ENCODE data around the gene SAP130. TPM values are rescaled to one million over a fixed set of nuclear protein-coding genes. Genes with fewer than 3 reads are reported as not detected.
A peak's percentile ranks its signal among the peaks of the same experiment; 100 is the strongest.
"Not testable (repeated sequence)": the region's sequence is repeated elsewhere in the genome, so short reads cannot be mapped to it uniquely, and the experiment has no call there.

SAP130 gene
- total RNA-seq, 1 donor from 2014 or later: 13.0 TPM

DNA sequence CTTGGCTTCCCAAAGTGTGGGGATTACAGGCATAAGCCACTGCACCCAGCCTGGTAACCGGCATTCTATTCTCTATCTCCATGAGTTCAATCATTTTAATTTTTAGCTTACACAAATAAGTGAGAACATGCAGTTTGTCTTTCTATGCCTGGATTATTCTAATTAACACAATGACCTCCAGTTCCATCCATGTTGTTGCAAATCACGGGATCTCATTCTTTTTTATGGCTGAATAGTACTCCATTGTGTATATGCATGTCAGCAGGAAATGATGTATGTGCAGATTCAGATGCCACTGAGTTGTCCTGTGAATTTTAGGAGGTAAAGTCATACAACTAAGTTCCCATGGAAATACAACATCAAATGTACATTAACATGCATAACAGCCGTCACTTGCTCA, 117.4 kb downstream of the SAP130 start:
- intact Hi-C loops (cut with DNase I): no loop called here
- no peak for DNase-seq
- no peak for ATAC-seq (ENCODE audit: poor library complexity)

DNA sequence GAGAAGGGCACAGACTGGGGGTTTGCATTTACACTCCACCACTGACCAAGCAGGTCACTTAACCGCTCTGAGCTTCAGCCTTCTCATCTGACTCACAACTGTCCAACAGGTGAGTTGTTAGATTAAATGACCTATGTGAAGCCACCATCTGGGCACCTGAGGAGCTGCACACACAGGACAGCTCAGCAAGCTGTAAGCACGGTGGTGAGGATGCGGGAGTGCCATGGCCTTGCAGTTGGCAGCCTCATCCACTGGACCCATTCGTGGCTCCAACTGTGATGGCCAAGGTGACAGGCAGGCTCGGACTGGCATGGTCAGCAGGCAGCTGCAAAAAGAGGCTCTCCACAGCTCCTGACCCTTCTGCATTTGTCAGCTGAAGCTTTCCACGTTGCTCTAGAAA, 118.8 kb downstream of the SAP130 start:
- ATAC-seq (ENCODE audit: poor library complexity) (no peak), DNase-seq (no peak)
- intact Hi-C loops (cut with DNase I): no loop called here

DNA sequence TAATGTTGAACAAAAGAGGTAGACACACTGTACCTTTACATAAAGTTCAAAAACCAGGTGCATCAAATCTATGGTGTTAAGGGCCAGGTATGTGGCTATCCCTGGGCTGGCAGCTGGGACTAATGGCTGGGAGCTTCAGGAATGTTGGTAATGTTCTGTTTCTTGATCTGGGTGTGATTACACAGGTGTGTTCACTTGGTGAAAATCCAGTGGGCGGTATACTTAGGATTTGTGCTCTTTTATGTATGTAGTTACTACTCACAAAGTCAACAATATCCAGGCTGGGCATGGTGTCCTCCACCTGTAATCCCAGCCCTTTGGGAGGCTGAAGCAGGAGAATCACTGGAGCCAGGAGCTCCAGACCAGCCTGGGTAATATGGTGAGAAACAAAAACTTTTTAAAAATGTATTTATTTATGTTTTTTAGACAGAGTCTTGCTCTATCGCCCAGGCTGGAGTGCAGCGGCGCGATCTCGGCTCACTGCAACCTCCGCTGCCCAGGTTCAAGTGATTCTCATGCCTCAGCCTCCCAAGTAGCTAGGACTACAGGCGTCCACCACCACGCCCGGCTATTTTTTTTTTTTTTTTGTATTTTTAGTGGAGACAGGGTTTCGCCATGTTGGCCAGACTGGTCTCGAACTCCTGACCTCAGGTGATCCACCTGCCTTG, 120.0 kb downstream of the SAP130 start:
- DNase-seq; ATAC-seq (ENCODE audit: poor library complexity); intact Hi-C loops (cut with DNase I): not testable (repeated sequence)

- ATAC-seq (ENCODE audit: poor library complexity) (peak; percentile 35), DNase-seq (no peak)
- intact Hi-C loops (cut with DNase I): no loop called here
Observed at GRCh38 chr2:127906206-127906926, 121.5 kb downstream of the SAP130 start.

GRCh38 chr2:127901339-127902056, 126.4 kb downstream of the SAP130 start:
- DNase-seq (peak; percentile 88), ATAC-seq (ENCODE audit: poor library complexity) (peak; percentile 85)
- intact Hi-C loops (cut with DNase I): no loop called here

DNA sequence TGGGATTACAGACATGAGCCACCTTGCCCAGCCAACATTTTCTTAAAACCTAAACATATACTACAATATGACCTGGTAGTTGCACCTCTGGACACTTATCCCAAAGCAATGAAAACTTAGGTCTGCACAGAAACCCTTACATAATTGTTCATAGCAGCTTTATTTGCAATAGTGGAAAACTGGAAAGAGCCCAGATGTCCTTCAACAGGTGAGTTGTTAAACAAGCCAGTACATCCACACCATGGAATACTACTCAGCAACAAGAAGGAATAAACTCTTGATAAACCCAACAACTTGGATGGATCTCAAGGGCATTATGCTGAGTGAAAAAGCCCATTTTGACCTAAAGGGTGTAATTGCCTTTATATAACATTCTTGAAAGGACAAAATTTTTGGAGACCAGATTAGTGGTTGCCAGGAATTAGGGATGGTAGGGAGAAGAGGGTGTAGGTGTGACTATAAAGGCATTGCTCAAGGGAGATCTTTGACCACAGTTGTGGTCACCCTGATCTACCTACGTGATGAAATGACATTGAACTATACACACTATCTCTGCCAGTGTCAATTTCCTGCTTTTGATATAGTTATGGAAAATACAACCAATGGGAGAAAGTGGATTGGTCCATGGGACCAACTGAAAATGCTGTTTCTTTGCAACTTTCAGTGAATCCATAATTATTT, 130.2 kb downstream of the SAP130 start:
- ATAC-seq (ENCODE audit: poor library complexity) (no peak), DNase-seq (no peak)
- intact Hi-C loops (cut with DNase I): loop anchor here (10.0 kb wide), 1 partner anchor 127 kb away; the partner anchor contains the start of gene SAP130

- ATAC-seq (ENCODE audit: poor library complexity): peak; percentile 45
- intact Hi-C loops (cut with DNase I): loop anchor here (10.0 kb wide), 1 partner anchor 131 kb away; the partner anchor contains the start of gene SAP130
Observed at GRCh38 chr2:127893494-127893893, 134.4 kb downstream of the SAP130 start.

DNA sequence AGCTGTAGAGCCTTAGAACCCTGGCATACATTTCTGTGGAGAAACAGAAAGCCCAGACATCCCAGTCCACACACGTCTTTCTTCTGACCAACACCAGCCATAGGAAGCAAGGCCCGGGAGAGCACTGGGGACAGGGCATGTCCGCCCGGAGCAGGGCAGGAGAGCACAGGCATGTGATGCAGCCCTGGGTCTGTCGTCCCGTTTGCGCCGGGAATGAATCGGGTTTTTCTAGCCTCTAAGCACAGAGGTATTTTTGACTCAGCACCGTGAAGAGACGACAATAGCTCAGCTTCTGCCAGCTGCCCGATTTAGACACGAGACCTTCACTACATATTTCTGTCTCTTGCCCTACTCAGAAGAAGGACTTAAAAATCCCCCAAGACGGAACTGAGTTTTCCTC, 134.8 kb downstream of the SAP130 start:
- no peak for DNase-seq
- peak; percentile 80 for ATAC-seq (ENCODE audit: poor library complexity)
- intact Hi-C loops (cut with DNase I): loop anchor here (10.0 kb wide), 1 partner anchor 132 kb away; the partner anchor contains the start of gene SAP130

More at GRCh38 chr2:127893494-127893893, 134.4 kb downstream of the SAP130 start:
- DNase-seq: no peak

DNA sequence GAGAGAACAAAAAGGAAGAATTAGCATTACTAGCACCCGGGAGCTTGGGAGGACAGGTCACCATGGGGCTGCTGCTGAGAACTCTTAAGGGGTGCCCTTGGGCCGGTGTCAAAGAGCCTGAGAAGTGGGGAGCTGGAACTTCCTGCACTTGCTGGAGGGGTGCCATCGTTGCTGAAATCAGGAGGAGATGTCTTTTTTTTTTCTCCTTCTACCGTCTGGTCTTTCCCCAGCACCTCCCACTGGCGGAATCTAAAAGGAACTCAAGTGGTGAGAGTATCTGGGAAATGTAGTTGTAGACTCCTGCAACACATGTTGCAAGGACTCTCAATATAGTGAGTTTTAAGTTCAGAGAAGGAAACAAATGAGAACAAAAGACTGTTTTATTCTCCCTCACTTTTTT, 136.0 kb downstream of the SAP130 start:
- intact Hi-C loops (cut with DNase I): loop anchor here (10.0 kb wide), 1 partner anchor 133 kb away; the partner anchor contains the start of gene SAP130
- ATAC-seq (ENCODE audit: poor library complexity) (no peak), DNase-seq (no peak)

Other genes with a start within 250 kb of the SAP130 start
- 37.9 TPM for gene WDR33, start 216.9 kb downstream of the SAP130 start, total RNA-seq
- 18.5 TPM for gene POLR2D, start 169.9 kb downstream of the SAP130 start, total RNA-seq
- gene AMMECR1L, start 142.1 kb downstream of the SAP130 start, total RNA-seq: 9.7 TPM
- gene UGGT1, start 63.1 kb upstream of the SAP130 start, total RNA-seq: 21.8 TPM